Hepatic stellate cell (primary cell): ENCODE measurements around the gene AADAT.

ENCODE experiments used
- DNase-seq: peaks from one replicate; pipeline ENCODE4 v3.0.0; 2011; ENCODE audit warnings: low spot score

The AADAT gene

DNA sequence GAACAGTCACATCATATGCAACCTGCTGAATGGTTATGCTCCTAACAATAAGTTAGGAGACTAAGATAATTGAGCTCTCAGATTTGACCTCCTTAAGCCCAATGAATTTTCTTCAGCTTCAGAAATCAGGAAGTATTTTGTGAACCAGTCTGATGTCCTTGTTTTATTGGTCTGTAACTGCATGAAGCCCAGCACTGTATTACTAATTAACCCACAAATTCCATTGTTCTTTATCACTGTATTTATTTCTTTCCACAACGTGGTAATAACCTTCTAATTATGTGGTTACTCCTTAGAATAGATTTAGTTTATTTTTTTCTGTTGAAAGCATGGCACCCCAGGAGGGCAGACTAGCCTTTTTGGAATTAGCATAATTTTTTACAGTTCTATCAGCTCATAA is 59.6 kb downstream of the AADAT start:
- no peak for DNase-seq

DNA sequence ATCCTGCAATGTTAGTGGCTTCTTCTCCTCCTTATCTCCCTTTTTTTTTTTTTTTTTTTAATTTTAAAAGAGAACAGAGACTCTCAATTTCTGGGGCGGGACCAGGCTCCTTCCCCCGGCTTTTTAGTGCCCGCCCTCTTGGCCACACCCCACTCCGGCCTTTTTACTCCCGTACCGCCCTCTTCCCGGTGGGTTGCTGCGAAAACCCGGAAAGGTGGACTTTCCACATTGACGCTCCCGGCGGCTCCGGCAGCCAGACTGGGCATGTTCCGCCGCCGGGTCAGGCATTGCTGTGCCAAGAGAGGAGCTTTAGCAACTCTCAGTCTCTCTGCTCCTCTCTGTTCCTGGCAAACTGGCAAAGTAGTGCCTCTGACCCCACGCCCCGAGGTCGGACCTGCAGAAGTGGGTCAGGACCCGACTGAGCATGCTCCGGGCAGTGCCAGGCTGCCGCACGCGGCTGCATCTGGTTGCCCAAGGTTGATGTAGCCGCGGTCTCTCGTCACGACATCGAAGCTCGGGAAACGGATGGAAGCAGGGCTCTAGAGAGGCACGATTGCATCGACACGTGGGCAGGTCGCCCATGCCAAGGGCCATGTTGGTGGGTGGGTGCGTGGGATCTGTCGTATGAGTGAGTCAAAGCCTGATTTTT is 62.5 kb downstream of the AADAT start:
- DNase-seq: peak; percentile 89

DNA sequence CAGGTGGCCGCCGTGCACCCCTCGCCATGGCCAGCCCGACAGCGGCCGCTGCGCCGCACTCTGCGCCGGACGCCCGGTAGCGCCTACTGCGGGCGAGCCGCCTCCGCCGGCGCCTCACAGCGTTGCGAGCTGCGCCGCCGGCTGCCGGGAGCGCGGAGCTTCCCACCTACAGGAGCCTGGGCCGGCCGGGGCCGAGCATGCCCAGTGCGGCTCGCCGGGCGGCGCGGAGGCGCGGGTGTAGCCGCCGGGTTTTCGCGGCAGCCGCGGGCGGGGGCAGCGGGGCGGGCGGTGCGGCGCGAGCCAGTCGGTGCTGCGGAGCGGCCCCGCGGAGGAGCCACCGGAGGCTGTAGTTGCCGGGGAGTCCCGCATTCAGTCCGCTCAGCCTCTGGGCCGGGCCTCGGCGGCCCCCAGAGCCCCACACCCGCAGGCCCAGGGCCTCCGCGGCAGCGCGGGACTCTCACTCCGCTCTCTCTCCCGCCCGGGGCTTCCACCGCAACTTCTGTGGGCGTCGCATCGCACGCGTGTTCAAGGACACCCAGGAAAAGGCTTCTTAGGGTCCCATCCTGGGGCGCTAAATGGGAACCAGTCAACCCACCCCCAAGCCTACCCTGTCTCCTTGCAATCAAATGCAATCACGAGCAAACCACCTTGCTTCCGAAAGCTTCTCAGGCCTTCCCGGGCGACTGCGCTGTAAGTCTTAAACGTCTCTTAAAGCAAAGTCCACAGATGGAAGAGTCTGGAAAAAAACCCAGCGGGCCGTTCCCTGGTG is 63.3 kb downstream of the AADAT start, which contains the start of gene MFAP3L:
Gene MFAP3L, minus strand, starts transcription at position 143 of the 769 bp plus-strand sequence. CDS start 20,518 bp downstream, outside the sequence.
- DNase-seq: peak; percentile 91

DNA sequence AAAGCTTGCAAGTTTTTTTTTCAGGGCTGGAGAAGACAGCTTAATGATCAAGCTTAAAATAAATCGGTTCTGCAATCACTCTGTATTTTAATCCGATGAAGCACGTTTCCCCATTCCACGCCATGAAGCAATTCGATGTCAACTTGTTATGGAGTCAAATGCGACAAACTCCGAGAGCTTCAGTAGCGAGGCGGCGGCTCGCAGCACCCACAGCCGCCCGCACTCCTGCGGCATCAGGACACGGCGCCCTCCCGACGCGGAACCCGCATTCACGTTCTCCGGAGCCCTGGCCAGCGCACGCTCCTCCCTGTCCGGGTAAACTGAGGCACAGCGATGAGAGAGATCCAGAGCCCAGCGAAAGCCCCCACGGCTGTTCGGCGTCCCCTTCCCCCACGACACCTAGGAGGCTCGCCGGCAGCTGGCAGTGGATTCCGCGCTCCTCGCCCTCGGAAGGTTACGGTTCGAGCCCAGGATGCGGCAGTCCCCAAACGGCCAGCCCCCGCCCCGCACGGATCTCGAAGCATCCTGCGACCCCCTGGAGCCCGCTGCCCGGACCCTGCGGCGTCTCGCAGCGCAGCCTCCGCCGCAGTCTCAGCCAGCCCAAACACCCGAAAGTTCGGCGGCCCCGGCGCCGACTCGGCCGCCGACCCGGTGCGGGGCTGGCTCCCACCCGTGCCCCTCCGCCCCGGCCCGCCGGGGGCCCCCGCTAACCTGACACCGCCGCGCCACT is 64.1 kb downstream of the AADAT start:
- no peak for DNase-seq

DNA sequence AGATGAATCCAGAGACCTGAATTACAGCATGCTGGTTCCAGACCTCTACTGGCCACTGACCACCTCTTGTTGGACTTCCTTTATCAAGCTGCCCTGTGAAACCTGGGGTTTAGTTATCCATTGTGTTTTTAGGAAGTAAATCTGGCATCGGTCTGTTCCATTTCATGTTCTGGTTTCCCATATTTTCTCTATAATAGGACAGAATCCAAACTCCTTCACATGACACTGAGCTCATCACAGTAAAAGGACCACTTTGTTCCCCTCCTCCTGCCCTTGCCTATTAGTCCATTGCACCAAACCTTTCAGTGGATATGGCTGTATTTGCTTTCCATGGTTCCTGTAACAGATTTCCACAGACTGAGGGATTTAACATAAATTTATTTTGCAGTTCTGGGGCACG is 67.5 kb downstream of the AADAT start:
- no peak for DNase-seq

DNA sequence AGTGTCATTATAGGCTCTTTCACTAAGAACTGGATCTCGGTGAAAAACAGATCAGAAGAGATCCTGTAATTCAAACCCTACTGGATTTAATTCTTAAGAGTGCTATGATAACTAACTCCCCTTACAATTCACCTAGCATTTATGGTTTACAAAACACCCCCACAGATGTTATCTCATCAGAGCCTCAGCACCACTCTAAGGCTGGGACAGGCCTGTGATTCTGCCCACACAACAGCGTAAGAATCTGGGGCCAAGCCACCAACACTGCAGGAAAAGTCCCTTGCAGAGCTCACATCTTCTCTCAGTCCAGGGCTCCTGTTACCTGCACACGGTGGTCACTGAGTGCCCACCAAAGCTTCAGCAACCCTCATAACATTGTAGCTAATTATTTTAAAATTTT is 72.5 kb downstream of the AADAT start:
- DNase-seq: no peak

DNA sequence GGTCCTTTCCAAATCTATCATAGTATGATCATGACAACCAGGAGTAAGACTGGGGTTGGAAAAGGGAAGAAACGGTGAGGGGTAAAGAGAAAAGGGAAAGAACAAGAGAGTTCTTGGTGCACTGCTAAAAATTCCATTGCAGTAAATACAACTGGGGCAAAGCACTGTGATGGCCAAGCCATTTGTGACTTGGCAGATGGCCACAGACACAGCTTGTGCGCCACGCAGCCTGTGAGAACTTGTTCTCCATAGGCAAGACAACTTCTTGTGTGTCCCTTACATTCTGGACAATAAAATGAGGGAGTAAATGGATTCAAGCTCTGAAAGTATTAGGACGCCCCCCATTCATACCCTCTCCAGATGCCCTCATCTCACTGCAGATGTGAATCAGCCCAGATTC is 74.5 kb downstream of the AADAT start:
- DNase-seq: no peak

DNA sequence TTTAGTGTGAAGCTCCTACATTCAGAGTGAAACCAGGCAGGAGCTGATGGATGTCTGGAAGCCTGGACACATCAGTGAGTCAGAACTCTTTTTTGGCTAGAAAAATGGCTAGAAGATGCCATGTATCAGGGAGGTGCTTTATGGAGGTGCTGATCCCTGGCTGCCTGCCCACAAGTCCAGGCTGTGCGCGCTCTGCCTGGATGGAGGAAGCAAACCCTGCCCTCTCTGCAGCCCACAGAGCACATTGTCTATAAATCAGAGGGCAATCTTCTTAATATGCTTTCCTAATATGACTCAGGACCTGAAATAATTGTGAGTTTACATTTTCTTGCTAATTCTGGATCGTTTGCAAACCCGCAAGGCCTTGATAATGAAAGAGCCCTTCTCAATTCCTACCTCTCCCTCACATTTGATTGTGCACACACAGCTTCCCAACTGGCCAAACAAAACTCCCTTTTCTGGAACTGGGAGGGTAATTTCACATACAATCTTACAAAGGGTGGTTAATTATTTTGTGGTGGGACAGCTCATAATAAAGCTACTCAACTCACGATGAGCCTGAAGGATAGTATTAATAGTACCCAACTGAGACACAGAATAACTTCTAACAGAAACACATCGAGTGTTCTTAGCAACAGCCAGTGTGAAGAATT is 75.3 kb downstream of the AADAT start:
- DNase-seq: peak; percentile 11

DNA sequence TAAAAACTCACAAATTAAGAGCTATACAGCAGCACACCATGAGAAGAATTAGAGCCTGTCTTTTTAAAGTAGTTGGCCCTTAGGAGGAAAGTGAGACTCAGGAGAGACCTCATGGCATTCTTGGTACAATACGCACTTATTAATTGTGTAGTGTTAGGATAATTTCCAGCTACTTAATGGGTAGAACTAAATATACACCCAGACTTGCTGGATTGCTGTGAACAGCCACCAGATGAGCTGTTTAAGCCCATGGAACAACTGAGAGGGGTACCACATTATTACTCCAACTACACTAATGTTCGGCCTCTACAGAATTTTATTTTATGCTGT is 77.2 kb downstream of the AADAT start:
- no peak for DNase-seq

DNA sequence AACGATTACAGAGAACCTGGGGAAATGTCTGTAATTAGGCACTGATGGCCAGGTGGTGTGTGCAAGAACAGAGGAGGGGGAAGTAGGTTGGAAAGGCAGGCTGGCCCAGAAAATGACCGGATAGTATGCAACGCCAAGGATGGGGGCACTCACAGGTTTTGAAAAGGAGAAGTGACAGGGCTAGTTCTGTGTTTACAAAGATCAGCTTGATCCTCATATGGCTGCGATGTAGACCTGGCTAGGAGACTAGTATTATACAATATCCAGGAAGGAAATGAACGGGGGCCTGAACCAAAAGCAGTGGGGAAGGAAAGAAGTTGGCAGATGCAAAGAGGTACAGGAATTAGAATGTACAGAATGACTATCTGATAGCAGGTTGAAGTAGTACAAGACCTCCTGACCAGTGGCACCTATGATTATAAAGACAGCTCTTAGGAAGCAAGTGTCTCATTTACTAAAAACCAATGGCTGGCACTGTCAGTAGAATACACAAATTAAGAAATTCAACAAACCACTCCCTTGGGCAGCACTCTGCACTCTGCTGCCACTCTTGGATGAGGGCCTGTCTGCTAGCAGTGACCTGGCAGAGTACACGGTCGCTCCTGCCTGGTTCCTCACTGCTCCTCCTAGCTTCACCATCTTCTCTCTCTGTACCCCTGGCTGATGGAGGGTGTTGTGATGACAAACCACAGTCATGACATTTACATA is 77.7 kb downstream of the AADAT start:
- DNase-seq: no peak
